H1 (cell line): ENCODE measurements around the gene C9.

Experiments
- CHD2 ChIP-seq: IDR thresholded peaks from 2 replicates; pipeline ENCODE4 v1.6.1; 2012; ENCODE audit warnings: low read length, improper control_type of control experiment
- CTCF ChIP-seq, 3 experiments: IDR thresholded peaks; 1 replicate in 2 of 3; 2 replicates in 1 of 3; pipeline versions ENCODE4 v1.5.1 to v1.6.1; 2011; ENCODE audit warnings: low read length in 3 of 3, mild to moderate bottlenecking in 3 of 3, inconsistent platforms in 2 of 3, low read depth in 1 of 3, moderate library complexity in 1 of 3; ENCODE audit not compliant: insufficient read depth in 1 of 3; ENCODE audit errors: control extremely low read depth in 1 of 3
- EZH2 ChIP-seq: fragments of 200-600 bp; sonication (generic); IDR thresholded peaks from 2 replicates; pipeline ENCODE4 v1.7.1; 2012; ENCODE audit warnings: low read depth, mild to moderate bottlenecking, moderate library complexity, low read length, inconsistent platforms; ENCODE audit not compliant: severe bottlenecking
- GABPA ChIP-seq: IDR thresholded peaks from 2 replicates; pipeline ENCODE4 v1.6.1; 2011; ENCODE audit warnings: mild to moderate bottlenecking, low read length, moderate library complexity, borderline replicate concordance; ENCODE audit not compliant: insufficient read depth
- MAX ChIP-seq: IDR thresholded peaks from 2 replicates; pipeline ENCODE4 v1.6.1; 2012; ENCODE audit warnings: inconsistent platforms
- POLR2A ChIP-seq, 2 experiments: IDR thresholded peaks; 1 replicate in 1 of 2; 2 replicates in 1 of 2; pipeline ENCODE4 v1.6.1; 2011; ENCODE audit warnings: low read depth in 2 of 2, low read length in 2 of 2, mild to moderate bottlenecking in 2 of 2; ENCODE audit errors: control extremely low read depth in 1 of 2
- SIN3A ChIP-seq, 2 experiments: IDR thresholded peaks in 1 of 2; conservative IDR thresholded peaks in 1 of 2; 2 replicates each; pipeline ENCODE4 v1.6.1; 2011 to 2012; ENCODE audit warnings: low read length in 2 of 2, improper control_type of control experiment in 1 of 2, low read depth in 1 of 2, mild to moderate bottlenecking in 1 of 2
- SP1 ChIP-seq: IDR thresholded peaks from 2 replicates; pipeline ENCODE4 v1.6.1; 2011; ENCODE audit warnings: low read depth, low read length

GRCh38 chr5:39256477-39257235 lies 107.6 kb downstream of the C9 start:
- no peak for TF ChIP-seq CTCF (IDR thresholded peaks at IDR 0.05; ENCODE audit: control extremely low read depth in 1 of 3, insufficient read depth in 1 of 3, low read depth in 1 of 3, low read length in 3 of 3)
- TF ChIP-seq CHD2: no peak
- TF ChIP-seq SIN3A (conservative IDR thresholded peaks at IDR 0.05 in 1 of 2, IDR thresholded peaks at IDR 0.05 in 1 of 2; ENCODE audit: low read depth in 1 of 2, low read length in 2 of 2): no peak
- no peak for TF ChIP-seq GABPA
- no peak for TF ChIP-seq POLR2A (IDR thresholded peaks at IDR 0.05; ENCODE audit: control extremely low read depth in 1 of 2, low read depth in 2 of 2, low read length in 2 of 2)
- TF ChIP-seq SP1: no peak
- TF ChIP-seq EZH2: no peak
- no peak for TF ChIP-seq MAX
